Ovary (tissue), 9 donors: ENCODE data around the gene RPS6KA5. TPM values are rescaled to one million over a fixed set of nuclear protein-coding genes. Genes with fewer than 3 reads are reported as not detected.

Source experiments
- DNase-seq, 5 donors: peaks; one replicate each; pipeline ENCODE4 v3.0.0-alpha.2; 2019 to 2020
- H3K27ac ChIP-seq, 2 donors: fragments of 200-600 bp; one replicate each; pipeline versions ENCODE4 v1.5.1 to v1.8.0; 2019 to 2022
- H3K27me3 ChIP-seq: fragments of 200-600 bp; one replicate; pipeline ENCODE4 v1.8.0; 2022
- H3K36me3 ChIP-seq: fragments of 200-600 bp; sonication (generic); one replicate; pipeline ENCODE4 v1.5.1; 2019
- H3K4me1 ChIP-seq: one replicate; pipeline ENCODE4 v1.8.1; 2013; ENCODE audit warnings: mild to moderate bottlenecking, moderate library complexity; ENCODE audit not compliant: insufficient read depth
- H3K4me3 ChIP-seq: fragments of 200-600 bp; sonication (generic); one replicate; pipeline ENCODE4 v1.5.1; 2017
- H3K9me3 ChIP-seq, 2 donors: fragments of 200-600 bp in 1 of 2; sonication (generic) in 1 of 2; one replicate each; pipeline versions ENCODE4 v1.5.1 to v1.8.1; 2013 to 2019; ENCODE audit warnings: mild to moderate bottlenecking in 1 of 2, moderate library complexity in 1 of 2
- CTCF ChIP-seq, 3 donors: fragments of 450-650 bp in 2 of 3; fragments of 200-600 bp in 1 of 3; IDR thresholded peaks; one replicate each; pipeline versions ENCODE4 v1.5.1 to v1.8.0; 2016 to 2022; ENCODE audit warnings: antibody characterized with exemption in 3 of 3, mild to moderate bottlenecking in 1 of 3
- EP300 ChIP-seq: sonication (generic); formaldehyde crosslinking; IDR thresholded peaks from one replicate; pipeline ENCODE4 v1.6.1; 2017; ENCODE audit warnings: antibody characterized with exemption
- POLR2A ChIP-seq: fragments of 450-650 bp; IDR thresholded peaks from one replicate; pipeline ENCODE4 v1.6.1; 2017; ENCODE audit warnings: antibody characterized with exemption, mild to moderate bottlenecking, moderate library complexity
- WGBS, 3 donors: extraction: QIAGEN DNeasy Blood & Tissue Kit in 1 of 3; methylation state at CpG; one replicate each; pipeline versions ENCODE4 v1.1.5 to v1.1.7; 2013 to 2017; 5-methylcytosine and 5-hydroxymethylcytosine counted together
- intact Hi-C, 4 donors: fragments of 100-400 bp; cut with DNase I; formaldehyde crosslinking; loops; one replicate each; pipeline versions ENCODE4 v1.11.0 to v1.15.1; 2022 to 2023
- polyA plus RNA-seq, 2 donors: library from polyadenylated mRNA; stranded (reverse); fragments of 200-250 nt in 1 of 2; fragments of 350-450 nt in 1 of 2; fragmentation: Illumina TruSeq in 1 of 2; extraction: RNeasy Lipid Tissue Mini Kit (QIAGEN cat#74804) in 1 of 2; gene quantifications; one replicate each; pipeline ENCODE4 v1.2.3, GENCODE V29; 2013 to 2014
- total RNA-seq, 7 donors: library from RNA; depleted of rRNA in 2 of 7; stranded (reverse); fragments of >200 nt in 2 of 7; fragmentation: NEBNext Ultra II Directional in 3 of 7; extraction: Animal tissue kit (Norgen Biotek cat#: 25700) in 3 of 7; gene quantifications; one replicate each; pipeline versions ENCODE4 v1.1.0 to v1.2.4, GENCODE V29; 2016 to 2023
- donor health status: DM: no; HTN: no; CAD: no; lungs with moderate emphysema.
- donor health status: DM: no; HTN: no; CAD: no.
- donor health status: Bipolar disorder and iron deficiency.
- donor health status: DM: yes; HTN: yes; CAD: no.
- donor health status: DM: no; HTN: no; CAD: no.
- donor health status: DM: yes; HTN: yes; CAD: no.

The RPS6KA5 gene
- total and polyA plus RNA-seq, 9 donors, result 3.8 to 19.0 (median 8.4) TPM

GRCh38 chr14:91016800-91017410 is 43.5 kb downstream of the RPS6KA5 start:
- intact Hi-C loops, result no loop called here
- Histone ChIP-seq H3K4me1 (peaks cover 9% of the 10 kb centered on the region), H3K27me3 (no peaks in the 10 kb centered on the region), H3K27ac (no peak overlapping the region), H3K9me3 (no peaks in the 10 kb centered on the region), H3K36me3 (no peaks in the 10 kb centered on the region), H3K4me3 (no peak overlapping the region)
- WGBS, 3 donors, result 96 to 97% (median 97%) methylated on average over 3 of the region's 3 CpGs
- TF ChIP-seq CTCF (IDR thresholded peaks at IDR 0.05) (no peak), POLR2A (no peak), EP300 (no peak)
- no peak for DNase-seq

DNA sequence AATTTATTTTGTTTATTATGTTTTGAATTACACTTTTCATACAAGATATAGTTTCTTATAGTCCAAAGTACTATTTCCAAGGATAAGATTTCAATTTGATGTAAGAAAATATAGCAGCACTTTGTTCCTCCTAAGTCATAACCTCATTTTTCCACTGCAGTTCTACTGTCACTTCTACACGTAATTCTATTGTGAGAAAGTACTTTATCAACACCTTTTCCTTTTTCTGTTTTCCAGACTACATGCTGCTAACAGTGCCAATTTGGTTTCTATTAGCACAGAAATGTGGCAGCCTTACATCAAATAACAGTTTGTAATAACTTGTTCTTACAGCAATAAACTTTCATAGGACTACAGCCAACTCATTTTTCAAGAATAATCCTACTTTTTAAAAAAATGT is 45.0 kb downstream of the RPS6KA5 start:
- Histone ChIP-seq H3K27ac (no peak overlapping the region), H3K9me3 (no peaks in the 10 kb centered on the region), H3K27me3 (no peaks in the 10 kb centered on the region), H3K4me3 (no peak overlapping the region), H3K4me1 (peaks cover 9% of the 10 kb centered on the region), H3K36me3 (no peaks in the 10 kb centered on the region)
- 26 to 45% (median 40%) methylated on average over 1 of the region's 1 CpG for WGBS, 3 donors
- intact Hi-C loops, result no loop called here
- TF ChIP-seq POLR2A (no peak), EP300 (no peak), CTCF (IDR thresholded peaks at IDR 0.05) (no peak)
- DNase-seq, result no peak

- H3K27ac ChIP-seq, result no peak overlapping the region
- no peaks in the 10 kb centered on the region for H3K9me3 ChIP-seq
- no peaks in the 10 kb centered on the region for H3K27me3 ChIP-seq
- WGBS, 3 donors, result 63 to 91% (median 69%) methylated on average over 2 of the region's 2 CpGs
- intact Hi-C loops, result no loop called here
- no peak for TF ChIP-seq CTCF (IDR thresholded peaks at IDR 0.05)
- no peak for DNase-seq
- no peak overlapping the region for H3K4me3 ChIP-seq
- no peaks in the 10 kb centered on the region for H3K36me3 ChIP-seq
- peaks cover 9% of the 10 kb centered on the region for H3K4me1 ChIP-seq
Observed at GRCh38 chr14:91012045-91012444, 48.4 kb downstream of the RPS6KA5 start.

DNA sequence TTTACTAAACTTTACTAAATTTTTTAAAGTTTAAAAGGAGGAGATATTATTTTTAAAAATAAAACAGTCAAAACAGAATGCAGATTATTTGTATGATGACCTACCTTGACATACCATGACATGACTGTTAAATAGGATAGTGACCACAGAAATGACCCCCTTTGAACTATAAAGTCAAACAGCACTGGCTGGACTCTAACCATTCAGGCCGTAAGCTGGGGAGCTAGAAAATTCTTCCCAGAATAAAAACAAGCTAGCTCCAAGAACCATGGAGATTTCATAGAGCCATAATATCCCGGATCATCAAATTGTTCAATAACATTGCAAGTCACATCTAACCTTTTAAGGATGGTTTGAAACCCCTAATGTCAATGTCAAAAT is 50.3 kb downstream of the RPS6KA5 start:
- H3K27me3 ChIP-seq, result no peaks in the 10 kb centered on the region
- no peak for DNase-seq
- no peak overlapping the region for H3K27ac ChIP-seq
- no peaks in the 10 kb centered on the region for H3K36me3 ChIP-seq
- WGBS, 3 donors, result 95 to 99% (median 97%) methylated on average over 2 of the region's 2 CpGs
- intact Hi-C loops, result no loop called here
- H3K4me1 ChIP-seq, result peaks cover 9% of the 10 kb centered on the region
- no peaks in the 10 kb centered on the region for H3K9me3 ChIP-seq
- H3K4me3 ChIP-seq, result no peak overlapping the region
- TF ChIP-seq CTCF (IDR thresholded peaks at IDR 0.05), result no peak
- TF ChIP-seq EP300, result no peak
- no peak for TF ChIP-seq POLR2A
